MM.1S (cell line): ENCODE measurements around the gene LYSMD3.

Source experiments
- CTCF ChIP-seq: fragments of 300-600 bp; sonication (generic); IDR thresholded peaks from 2 replicates; pipeline ENCODE4 v1.5.1; 2016; ENCODE audit warnings: antibody characterized with exemption, low read length, mixed read lengths
- EZH2 ChIP-seq: fragments of 300-600 bp; sonication (generic); optimal IDR thresholded peaks from 2 replicates; pipeline ENCODE3; 2017; ENCODE audit warnings: low read depth, mild to moderate bottlenecking, antibody characterized with exemption, low read length, mixed read lengths
- EZH2phosphoT487 ChIP-seq: fragments of 300-600 bp; sonication (generic); IDR thresholded peaks from 2 replicates; pipeline ENCODE4 v1.6.1; 2018; ENCODE audit warnings: antibody characterized with exemption, low read length

GRCh38 chr5:90530736-90531487 is 1.5 kb upstream of the LYSMD3 start:
- TF ChIP-seq CTCF (no peak), EZH2 (no peak), EZH2phosphoT487 (no peak)
